ENCODE results near the gene CCNY. TPM values are rescaled to one million over a fixed set of nuclear protein-coding genes. Genes with fewer than 3 reads are reported as not detected.
A peak's percentile ranks its signal among the peaks of the same experiment; 100 is the strongest.

Gene CCNY
- 81.1 TPM for total RNA-seq
- long read RNA-seq, full-length matches to known transcripts, result 225 of 242 reads
- long read RNA-seq, partial matches to known transcripts, result 3 of 242 reads
- long read RNA-seq, other reads (novel, unspliced or antisense), result 14 of 242 reads

- intact Hi-C loops (cut with micrococcal nuclease), result loop anchor here (10.0 kb wide), 1 partner anchor 229 kb away; no protein-coding TSS in a partner anchor
- no peak for TF ChIP-seq CTCF (IDR thresholded peaks at IDR 0.05; ENCODE audit: borderline replicate concordance)
- H3K4me3 ChIP-seq, result peak within 1 kb of the TSS; percentile 85
Measured at GRCh38 chr10:35336084-35336831, at the start of gene CCNY. Gene CCNY (plus strand): TSS chr10:35336509. CDS start chr10:35337054, 545 bp downstream.

GRCh38 chr10:35289198-35289597, 47.1 kb upstream of the CCNY start:
- no peak overlapping the region for H3K27ac ChIP-seq (replicated peaks)
- DNase-seq, result no peak
- no peaks in the 10 kb centered on the region for H3K36me3 ChIP-seq
- intact Hi-C loops (cut with micrococcal nuclease), result no loop called here
- H3K4me1 ChIP-seq, result no peaks in the 10 kb centered on the region
- H3K27me3 ChIP-seq (ENCODE audit: low read depth), result no peaks in the 10 kb centered on the region
- no peak for TF ChIP-seq CTCF (IDR thresholded peaks at IDR 0.05; ENCODE audit: borderline replicate concordance)
- H3K9me3 ChIP-seq (replicated peaks), result no peaks in the 10 kb centered on the region
- no peak overlapping the region for H3K4me3 ChIP-seq

More at GRCh38 chr10:35336084-35336831, at the start of gene CCNY:
- DNase-seq, result peak; percentile 88
- H3K27ac ChIP-seq (replicated peaks), result peak within 1 kb of the TSS; percentile 94
- peaks cover 6% of the 10 kb centered on the region for H3K36me3 ChIP-seq
- no peaks in the 10 kb centered on the region for H3K27me3 ChIP-seq (ENCODE audit: low read depth)
- H3K9me3 ChIP-seq (replicated peaks), result no peaks in the 10 kb centered on the region
- peaks cover 93% of the 10 kb centered on the region for H3K4me1 ChIP-seq

GRCh38 chr10:35294506-35294905, 41.8 kb upstream of the CCNY start:
- intact Hi-C loops (cut with micrococcal nuclease), result no loop called here
- no peaks in the 10 kb centered on the region for H3K4me1 ChIP-seq
- no peak overlapping the region for H3K27ac ChIP-seq (replicated peaks)
- H3K27me3 ChIP-seq (ENCODE audit: low read depth), result no peaks in the 10 kb centered on the region
- DNase-seq, result no peak
- peaks cover 4% of the 10 kb centered on the region for H3K9me3 ChIP-seq (replicated peaks)
- no peak for TF ChIP-seq CTCF (IDR thresholded peaks at IDR 0.05; ENCODE audit: borderline replicate concordance)
- no peak overlapping the region for H3K4me3 ChIP-seq
- H3K36me3 ChIP-seq, result no peaks in the 10 kb centered on the region

- no peak for TF ChIP-seq CTCF (IDR thresholded peaks at IDR 0.05; ENCODE audit: borderline replicate concordance)
- Histone ChIP-seq H3K4me3 (no peak overlapping the region), H3K36me3 (no peaks in the 10 kb centered on the region)
Measured at GRCh38 chr10:35299016-35299415, 37.3 kb upstream of the CCNY start.

GRCh38 chr10:35300063-35300699, 36.1 kb upstream of the CCNY start:
- DNase-seq, result peak; percentile 23
- intact Hi-C loops (cut with micrococcal nuclease), result no loop called here
- H3K36me3 ChIP-seq, result no peaks in the 10 kb centered on the region

More at GRCh38 chr10:35299016-35299415, 37.3 kb upstream of the CCNY start:
- Histone ChIP-seq H3K27me3 (ENCODE audit: low read depth) (peaks cover 4% of the 10 kb centered on the region), H3K27ac (replicated peaks) (no peak overlapping the region), H3K9me3 (replicated peaks) (peaks cover 4% of the 10 kb centered on the region), H3K4me1 (no peaks in the 10 kb centered on the region)
- intact Hi-C loops (cut with micrococcal nuclease), result no loop called here
- DNase-seq, result no peak

More at GRCh38 chr10:35300063-35300699, 36.1 kb upstream of the CCNY start:
- TF ChIP-seq CTCF (IDR thresholded peaks at IDR 0.05; ENCODE audit: borderline replicate concordance), result no peak
- H3K4me1 ChIP-seq, result no peaks in the 10 kb centered on the region
- H3K9me3 ChIP-seq (replicated peaks), result peaks cover 4% of the 10 kb centered on the region
- H3K4me3 ChIP-seq, result no peak overlapping the region
- H3K27me3 ChIP-seq (ENCODE audit: low read depth), result peaks cover 4% of the 10 kb centered on the region
- no peak overlapping the region for H3K27ac ChIP-seq (replicated peaks)

Data from left ventricle myocardium inferior (tissue), 1 donor.